ENCODE data around the gene OLAH.
"Not testable (repeated sequence)": the region's sequence is repeated elsewhere in the genome, so short reads cannot be mapped to it uniquely, and the experiment has no call there.

Gene OLAH

DNA sequence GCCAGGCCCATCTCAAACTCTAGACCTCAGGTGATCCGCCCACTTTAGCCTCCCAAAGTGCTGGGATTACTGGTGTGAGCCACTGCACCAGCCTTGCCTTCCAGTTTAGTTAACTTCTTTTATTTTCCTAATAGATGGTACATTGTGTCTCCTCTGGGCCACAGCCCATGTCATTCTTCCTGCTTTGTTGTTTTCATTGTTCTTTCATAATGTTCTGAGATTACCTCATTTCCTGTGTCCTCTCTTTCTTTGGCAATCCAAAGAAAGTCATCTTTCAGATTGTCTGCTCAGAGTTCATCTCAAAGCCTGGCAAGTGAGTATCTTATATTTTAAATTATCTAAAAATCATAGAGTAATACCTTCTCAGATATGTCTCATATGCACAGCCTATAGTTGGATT, at the start of gene OLAH:
Gene OLAH (plus strand): TSS at position 270 of the 400 bp plus-strand sequence. CDS start 3,346 bp downstream, outside the sequence.
- TF ChIP-seq, protein P1, sequence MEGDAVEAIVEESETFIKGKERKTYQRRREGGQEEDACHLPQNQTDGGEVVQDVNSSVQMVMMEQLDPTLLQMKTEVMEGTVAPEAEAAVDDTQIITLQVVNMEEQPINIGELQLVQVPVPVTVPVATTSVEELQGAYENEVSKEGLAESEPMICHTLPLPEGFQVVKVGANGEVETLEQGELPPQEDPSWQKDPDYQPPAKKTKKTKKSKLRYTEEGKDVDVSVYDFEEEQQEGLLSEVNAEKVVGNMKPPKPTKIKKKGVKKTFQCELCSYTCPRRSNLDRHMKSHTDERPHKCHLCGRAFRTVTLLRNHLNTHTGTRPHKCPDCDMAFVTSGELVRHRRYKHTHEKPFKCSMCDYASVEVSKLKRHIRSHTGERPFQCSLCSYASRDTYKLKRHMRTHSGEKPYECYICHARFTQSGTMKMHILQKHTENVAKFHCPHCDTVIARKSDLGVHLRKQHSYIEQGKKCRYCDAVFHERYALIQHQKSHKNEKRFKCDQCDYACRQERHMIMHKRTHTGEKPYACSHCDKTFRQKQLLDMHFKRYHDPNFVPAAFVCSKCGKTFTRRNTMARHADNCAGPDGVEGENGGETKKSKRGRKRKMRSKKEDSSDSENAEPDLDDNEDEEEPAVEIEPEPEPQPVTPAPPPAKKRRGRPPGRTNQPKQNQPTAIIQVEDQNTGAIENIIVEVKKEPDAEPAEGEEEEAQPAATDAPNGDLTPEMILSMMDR (conservative IDR thresholded peaks at IDR 0.05; ENCODE audit: low read depth, low read length): no peak
- H3K4me3 ChIP-seq (ENCODE audit: low read length): no peak within 1 kb of the TSS
- DNase-seq (ENCODE audit: low read depth): no peak

DNA sequence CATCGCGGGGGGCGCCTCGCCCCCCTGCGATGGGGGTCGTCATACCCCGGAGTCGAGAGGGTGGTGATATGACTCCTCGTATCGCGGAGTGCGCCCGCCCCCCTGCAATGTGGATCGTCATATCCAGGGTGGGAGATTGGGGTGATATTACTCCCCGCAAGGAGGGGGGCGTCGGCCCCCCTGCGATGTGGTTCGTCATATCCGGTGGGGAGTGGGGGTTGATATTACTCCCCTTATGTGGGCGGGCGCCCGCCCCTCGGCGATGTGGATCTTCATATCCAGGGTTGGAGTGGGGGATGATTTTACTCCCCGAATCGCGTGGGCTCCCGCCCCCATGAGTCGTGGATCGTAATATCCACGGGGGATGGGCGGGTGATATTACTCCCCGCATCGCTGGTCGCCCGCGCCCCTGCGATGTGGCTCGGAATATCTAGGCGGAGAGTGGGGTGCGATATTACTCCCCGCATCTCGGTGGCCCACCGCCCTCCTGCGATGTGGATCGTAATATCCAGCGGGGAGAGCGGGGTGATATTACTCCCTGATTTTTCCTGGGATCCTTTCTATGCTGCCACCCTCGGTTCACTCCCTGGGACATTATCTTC, 47.7 kb upstream of the OLAH start:
- TF ChIP-seq, protein P1 (conservative IDR thresholded peaks at IDR 0.05; ENCODE audit: low read depth, low read length): no peak
- no peak for DNase-seq (ENCODE audit: low read depth)
- peak overlapping the region; percentile 27 for H3K4me3 ChIP-seq (ENCODE audit: low read length)

DNA sequence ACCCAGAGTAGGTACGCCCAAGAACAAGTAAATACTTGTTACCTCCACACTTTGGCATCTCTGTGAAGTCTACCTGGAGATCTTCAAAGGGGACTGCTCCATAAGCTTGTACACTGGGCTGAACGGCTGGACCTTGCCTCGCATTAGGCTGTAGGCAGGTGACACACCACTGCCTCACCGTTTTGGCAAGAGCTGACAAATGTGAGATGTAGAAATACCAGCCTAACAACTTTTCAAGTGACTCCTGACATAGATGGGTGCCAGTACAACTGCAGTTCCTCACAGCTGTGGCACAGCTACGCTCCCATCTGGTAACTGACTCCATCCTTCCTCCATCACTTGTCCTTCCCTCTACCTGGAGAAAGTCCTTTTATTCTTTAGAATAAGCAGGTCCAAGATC, 30.2 kb upstream of the OLAH start:
- not testable (repeated sequence) for DNase-seq (ENCODE audit: low read depth)

DNA sequence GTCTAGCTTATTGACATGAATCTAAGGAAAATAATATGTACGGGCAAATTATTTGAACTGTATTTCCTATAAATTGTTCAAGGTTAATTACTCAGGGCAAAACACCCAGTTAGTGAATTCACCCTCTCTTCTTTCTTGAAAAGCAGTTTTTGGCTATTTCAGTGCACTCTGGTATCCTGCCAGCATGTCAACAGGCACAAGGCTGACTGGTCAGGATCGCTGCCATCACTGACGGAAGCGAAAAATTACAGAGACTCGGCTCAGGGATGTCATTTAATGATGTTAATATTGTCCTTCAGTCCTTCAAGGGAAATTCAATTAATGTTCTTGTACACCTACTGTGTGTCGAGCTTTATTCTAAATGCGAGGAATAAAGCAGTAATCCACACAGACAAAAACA, 28.3 kb upstream of the OLAH start:
- TF ChIP-seq, protein P1 (conservative IDR thresholded peaks at IDR 0.05; ENCODE audit: low read depth, low read length): no peak
- no peak overlapping the region for H3K4me3 ChIP-seq (ENCODE audit: low read length)
- DNase-seq (ENCODE audit: low read depth): no peak

More for the DNA sequence above, 30.2 kb upstream of the OLAH start:
- H3K4me3 ChIP-seq (ENCODE audit: low read length): not testable (repeated sequence)

DNA sequence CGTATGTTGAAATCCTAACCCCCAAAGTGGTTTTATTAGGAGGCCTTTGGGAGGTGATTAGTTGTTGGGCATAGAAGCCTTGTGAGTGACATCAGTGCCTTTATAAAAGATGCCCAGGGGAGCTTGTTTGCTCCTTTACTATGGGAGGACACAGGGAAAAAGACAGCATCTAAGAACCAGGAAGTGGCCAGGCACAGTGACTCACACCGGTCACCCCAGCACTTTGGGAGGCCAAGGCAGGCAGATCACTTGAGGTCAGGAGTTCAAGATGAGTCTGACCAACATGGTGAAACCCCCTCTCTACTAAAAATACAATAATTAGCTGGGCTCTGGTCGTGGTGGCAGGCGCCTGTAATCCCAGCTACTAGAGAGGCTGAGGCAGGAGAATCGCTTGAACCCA, 22.8 kb upstream of the OLAH start:
- DNase-seq (ENCODE audit: low read depth); H3K4me3 ChIP-seq (ENCODE audit: low read length): not testable (repeated sequence)

DNA sequence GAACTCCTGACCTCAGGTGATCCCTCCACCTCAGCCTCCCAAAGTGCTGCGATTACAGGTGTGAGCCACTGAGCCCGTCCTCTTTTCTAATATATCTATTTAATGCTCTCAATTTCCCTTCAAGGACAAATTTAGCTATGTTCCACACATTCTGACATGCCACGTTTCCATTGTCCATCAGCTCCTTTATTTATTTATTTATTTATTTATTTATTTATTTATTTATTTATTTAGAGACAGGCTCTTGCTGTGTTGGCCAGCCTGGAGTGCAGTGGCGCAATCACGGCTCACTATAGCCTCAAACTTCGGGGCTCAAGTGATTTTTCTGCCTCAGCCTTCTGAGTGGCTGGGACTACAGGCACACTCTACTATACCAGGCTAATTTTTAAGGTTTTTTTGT, 20.7 kb upstream of the OLAH start:
- H3K4me3 ChIP-seq (ENCODE audit: low read length); DNase-seq (ENCODE audit: low read depth): not testable (repeated sequence)

DNA sequence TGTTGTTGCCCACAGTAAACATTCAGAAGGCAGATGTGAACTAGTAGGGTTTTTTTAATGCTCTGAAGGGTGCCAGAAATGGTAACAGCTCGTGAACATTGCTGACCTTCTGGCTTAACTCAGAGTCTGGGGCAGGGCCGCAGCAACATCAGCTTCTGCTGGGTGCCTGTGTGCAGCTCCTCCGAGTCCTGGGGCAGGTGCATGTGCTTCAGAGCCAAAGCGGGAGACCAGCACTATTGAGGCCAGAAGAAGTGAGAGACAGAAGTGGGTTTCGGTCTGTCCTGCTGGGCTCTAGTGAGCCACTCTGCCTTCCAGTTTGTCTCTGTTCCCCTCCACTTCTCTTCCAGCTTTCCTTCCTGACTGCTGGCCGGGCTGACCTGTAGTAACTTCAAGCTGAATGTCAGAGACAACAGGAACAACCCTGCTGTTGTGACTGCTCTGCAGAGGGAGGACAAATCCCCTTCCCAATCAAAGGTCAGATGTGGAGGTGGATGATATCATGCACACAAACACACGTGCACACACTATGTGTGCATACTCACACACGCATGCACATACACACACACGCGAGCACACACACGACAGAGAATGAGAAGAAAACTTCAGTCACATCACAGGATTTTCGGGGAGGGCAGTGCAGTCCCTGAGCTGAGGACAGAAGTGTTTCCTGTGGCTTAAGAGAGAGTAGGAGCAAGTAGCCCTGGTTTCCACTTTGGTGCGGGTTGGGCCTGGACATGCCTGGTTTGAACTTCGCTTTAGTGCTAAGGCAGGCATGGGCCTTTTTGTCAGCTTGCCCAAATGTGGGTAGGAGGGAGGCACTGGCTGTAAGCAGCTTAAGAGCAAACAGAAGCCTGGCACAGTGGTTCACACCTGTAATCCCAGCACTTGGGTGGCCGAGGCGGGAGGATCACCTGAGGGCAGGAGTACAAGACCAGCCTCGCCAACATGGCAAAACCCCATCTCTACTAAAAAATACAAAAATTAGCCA, 19.4 kb upstream of the OLAH start:
- not testable (repeated sequence) for DNase-seq (ENCODE audit: low read depth); H3K4me3 ChIP-seq (ENCODE audit: low read length)

DNA sequence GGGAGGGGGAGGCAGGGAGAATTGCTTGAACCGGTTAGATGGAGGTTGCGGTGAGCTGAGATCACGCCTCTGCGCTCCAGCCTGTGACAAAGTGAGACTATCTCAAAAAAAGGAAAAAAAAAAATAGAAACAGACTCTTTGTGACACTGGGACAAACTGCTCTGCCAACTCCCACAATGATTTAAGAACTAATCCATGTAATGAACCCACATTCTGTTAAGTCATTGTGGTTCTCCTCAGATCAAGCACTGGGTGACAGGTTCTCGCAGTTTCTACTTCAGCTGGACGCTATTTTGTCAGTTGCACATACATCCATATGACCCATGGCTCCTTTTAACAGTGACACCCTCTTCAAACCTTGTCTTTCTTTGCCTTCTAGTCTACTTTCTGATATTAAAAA, 18.7 kb upstream of the OLAH start:
- not testable (repeated sequence) for DNase-seq (ENCODE audit: low read depth); H3K4me3 ChIP-seq (ENCODE audit: low read length)

DNA sequence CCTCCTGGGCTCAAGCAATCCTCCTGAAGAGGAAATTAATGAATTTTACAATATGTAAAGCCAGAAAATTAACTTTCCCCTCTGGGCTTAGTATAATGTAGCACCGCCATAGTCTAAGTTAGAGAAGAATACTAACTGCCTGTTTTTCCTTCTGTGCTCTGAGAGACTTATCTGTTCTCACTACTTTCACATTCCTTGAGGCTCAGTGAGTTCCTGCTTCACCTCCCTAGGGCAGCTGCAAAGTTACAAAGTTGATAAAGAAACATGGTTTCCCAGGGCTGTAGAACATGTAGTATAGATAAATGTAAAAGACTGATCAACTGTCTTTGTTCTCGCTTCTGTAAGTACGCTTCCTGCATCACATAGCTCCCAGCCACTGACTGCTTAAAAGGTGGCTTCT, 16.0 kb upstream of the OLAH start:
- DNase-seq (ENCODE audit: low read depth): no peak
- H3K4me3 ChIP-seq (ENCODE audit: low read length): no peak overlapping the region
- TF ChIP-seq, protein P1 (conservative IDR thresholded peaks at IDR 0.05; ENCODE audit: low read depth, low read length): no peak

Data from retinal pigment epithelial cell (primary cell).